Hepatocyte (in vitro differentiated cells): ENCODE data around the gene CLDN8.

Experiments used
- EZH2 ChIP-seq: fragments of 200-600 bp; sonication (generic); IDR thresholded peaks from 2 replicates; pipeline ENCODE4 v1.6.1; 2016; ENCODE audit warnings: antibody characterized with exemption, mild to moderate bottlenecking, borderline replicate concordance
- EZH2phosphoT487 ChIP-seq: fragments of 200-600 bp; sonication (generic); IDR thresholded peaks from one replicate; pipeline ENCODE4 v1.6.1; 2018; ENCODE audit warnings: antibody characterized with exemption, mild to moderate bottlenecking, low read depth, moderate library complexity; ENCODE audit not compliant: unreplicated experiment, severe bottlenecking
- TF ChIP-seq, protein P1 (sequence below): fragments of 200-600 bp; sonication (generic); IDR thresholded peaks from 2 replicates; pipeline ENCODE4 v1.5.1; 2016; ENCODE audit warnings: antibody characterized with exemption, mild to moderate bottlenecking; ENCODE audit not compliant: poor library complexity

DNA sequence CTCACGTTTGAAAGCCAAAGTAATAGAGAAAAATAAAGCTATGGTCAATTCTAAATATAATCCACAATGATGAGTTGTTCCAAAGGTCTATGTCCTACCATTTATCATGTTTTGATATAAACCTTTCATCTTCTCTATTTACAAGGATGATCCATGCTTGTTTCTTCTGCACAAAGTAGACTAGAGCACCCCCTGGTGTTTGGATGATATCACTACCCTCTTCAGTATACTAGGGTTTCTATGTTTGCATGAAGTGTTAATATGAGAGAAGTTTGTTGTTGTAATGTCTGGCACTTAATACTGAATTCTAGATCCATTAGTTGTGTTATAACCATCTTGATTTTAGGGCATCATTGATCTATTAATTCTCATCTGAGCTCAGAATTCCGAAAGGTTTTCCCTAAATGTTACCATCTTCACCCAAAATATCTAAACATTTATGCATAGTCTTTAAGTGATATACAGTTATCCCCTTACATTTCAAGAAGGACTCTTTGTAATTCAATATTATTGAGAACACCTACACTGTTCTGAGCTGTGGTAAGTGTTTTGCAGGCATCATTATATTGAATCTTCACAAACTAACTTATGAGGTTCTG, 21.1 kb downstream of the CLDN8 start:
- TF ChIP-seq, protein P1, sequence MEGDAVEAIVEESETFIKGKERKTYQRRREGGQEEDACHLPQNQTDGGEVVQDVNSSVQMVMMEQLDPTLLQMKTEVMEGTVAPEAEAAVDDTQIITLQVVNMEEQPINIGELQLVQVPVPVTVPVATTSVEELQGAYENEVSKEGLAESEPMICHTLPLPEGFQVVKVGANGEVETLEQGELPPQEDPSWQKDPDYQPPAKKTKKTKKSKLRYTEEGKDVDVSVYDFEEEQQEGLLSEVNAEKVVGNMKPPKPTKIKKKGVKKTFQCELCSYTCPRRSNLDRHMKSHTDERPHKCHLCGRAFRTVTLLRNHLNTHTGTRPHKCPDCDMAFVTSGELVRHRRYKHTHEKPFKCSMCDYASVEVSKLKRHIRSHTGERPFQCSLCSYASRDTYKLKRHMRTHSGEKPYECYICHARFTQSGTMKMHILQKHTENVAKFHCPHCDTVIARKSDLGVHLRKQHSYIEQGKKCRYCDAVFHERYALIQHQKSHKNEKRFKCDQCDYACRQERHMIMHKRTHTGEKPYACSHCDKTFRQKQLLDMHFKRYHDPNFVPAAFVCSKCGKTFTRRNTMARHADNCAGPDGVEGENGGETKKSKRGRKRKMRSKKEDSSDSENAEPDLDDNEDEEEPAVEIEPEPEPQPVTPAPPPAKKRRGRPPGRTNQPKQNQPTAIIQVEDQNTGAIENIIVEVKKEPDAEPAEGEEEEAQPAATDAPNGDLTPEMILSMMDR = peak; percentile 62
- TF ChIP-seq EZH2 = no peak
- TF ChIP-seq EZH2phosphoT487 = no peak
